HCT116 (cell line): Measurements from ENCODE around the gene RAMP3. TPM values are rescaled to one million over a fixed set of nuclear protein-coding genes. Genes with fewer than 3 reads are reported as not detected.

ENCODE experiments used
- ATAC-seq: fragments of 200-7000 bp; cut with Tn5 transposase; 2 replicates; pipeline ENCODE4 v1.9.1; 2020; ENCODE audit warnings: mild to moderate bottlenecking, moderate library complexity
- BruUV-seq: library from RNA; stranded (reverse); fragments of 400-500 nt; replicated peaks from 2 replicates; lab custom pipeline; 2021; lab: Mats Ljungman, UMichigan
- CTCF ChIA-PET: fragments of 300-600 bp; sonication (Branson Sonifier 250); formaldehyde crosslinking; loops from one replicate; lab custom pipeline; 2021; ENCODE audit warnings: antibody characterized with exemption; lab: Charles Lee
- POLR2A ChIA-PET: fragments of 300-600, 350-600 bp; sonication (Branson Sonifier 250); formaldehyde crosslinking; loops from one replicate; lab custom pipeline; 2021; ENCODE audit warnings: antibody characterized with exemption; lab: Charles Lee
- RAD21 ChIA-PET, 2 experiments: fragments of 300-600 bp; sonication (Branson Sonifier 250); formaldehyde crosslinking; loops; one replicate each; lab custom pipeline; 2023; ENCODE audit warnings: low total read pairs in 2 of 2; ENCODE audit not compliant: uncharacterized antibody in 2 of 2, unreplicated experiment in 2 of 2, low non-redundant PET in 1 of 2; lab: Charles Lee
- DNase-seq: peaks from one replicate; pipeline ENCODE4 v3.0.0-alpha.2; 2010; ENCODE audit warnings: low read depth, low spot score
- H2AFZ ChIP-seq: fragments of 200-600 bp; shearing (Covaris generic), sonication (generic); 2 replicates; pipeline ENCODE4 v1.6.1; 2017; ENCODE audit warnings: low read depth, mixed run types, mixed read lengths, antibody characterized with exemption, low read length; ENCODE audit not compliant: poor library complexity, severe bottlenecking
- H3K27ac ChIP-seq: 2 replicates; pipeline ENCODE4 v1.5.1; 2012; ENCODE audit warnings: low read depth, low read length
- H3K27me3 ChIP-seq: fragments of 200-600 bp; sonication (generic); 2 replicates; pipeline ENCODE4 v1.6.1; 2016; ENCODE audit warnings: mixed run types, low read length, mixed read lengths; ENCODE audit not compliant: insufficient read depth
- H3K36me3 ChIP-seq, 2 experiments: fragments of 200-500 bp in 1 of 2; fragments of 200-600 bp in 1 of 2; sonication (Bioruptor generic) in 1 of 2; sonication (generic) in 1 of 2; 2 replicates each; pipeline versions ENCODE4 v1.5.1 to v1.6.1; 2014 to 2016; ENCODE audit warnings: low read length in 2 of 2, inconsistent platforms in 1 of 2, mixed read lengths in 1 of 2, mixed run types in 1 of 2; ENCODE audit not compliant: insufficient read depth in 2 of 2, control insufficient read depth in 1 of 2
- H3K4me1 ChIP-seq, 2 experiments: fragments of 200-600 bp in 1 of 2; sonication (generic) in 1 of 2; 2 replicates each; pipeline versions ENCODE4 v1.5.1 to v1.6.1; 2012 to 2017; ENCODE audit warnings: low read length in 2 of 2, inconsistent platforms in 1 of 2, mild to moderate bottlenecking in 1 of 2, mixed read lengths in 1 of 2, mixed run types in 1 of 2, moderate library complexity in 1 of 2; ENCODE audit not compliant: insufficient read depth in 2 of 2, control insufficient read depth in 1 of 2
- H3K4me2 ChIP-seq: fragments of 200-600 bp; sonication (generic); 2 replicates; pipeline ENCODE4 v1.6.1; 2017; ENCODE audit warnings: mixed run types, low read length, mixed read lengths
- H3K4me3 ChIP-seq, 2 experiments: fragments of 200-600 bp in 1 of 2; sonication (generic) in 1 of 2; replicated peaks in 1 of 2; 2 replicates each; pipeline ENCODE4 v1.5.1; 2011 to 2016; ENCODE audit warnings: low read length in 2 of 2, control low read depth in 1 of 2, low read depth in 1 of 2, mild to moderate bottlenecking in 1 of 2, mixed read lengths in 1 of 2, mixed run types in 1 of 2
- H3K79me2 ChIP-seq: fragments of 200-600 bp; sonication (generic); 2 replicates; pipeline ENCODE4 v1.6.1; 2017; ENCODE audit warnings: mild to moderate bottlenecking, mixed run types, low read length, moderate library complexity, mixed read lengths; ENCODE audit not compliant: insufficient read depth
- H3K9ac ChIP-seq: fragments of 200-600 bp; sonication (generic); 2 replicates; pipeline ENCODE4 v1.6.1; 2016; ENCODE audit warnings: low read length, mixed read lengths
- H3K9me2 ChIP-seq: fragments of 200-600 bp; sonication (generic), shearing (Covaris generic); 2 replicates; pipeline ENCODE4 v1.6.1; 2017; ENCODE audit warnings: mixed run types, mild to moderate bottlenecking, moderate library complexity; ENCODE audit not compliant: insufficient read depth
- H3K9me3 ChIP-seq, 2 experiments: fragments of 200-500 bp in 1 of 2; fragments of 200-600 bp in 1 of 2; sonication (Bioruptor generic) in 1 of 2; sonication (generic) in 1 of 2; 2 replicates each; pipeline ENCODE4 v1.6.1; 2014 to 2017; ENCODE audit warnings: low read length in 2 of 2, mixed read lengths in 2 of 2, inconsistent platforms in 1 of 2, low read depth in 1 of 2, mild to moderate bottlenecking in 1 of 2, mixed run types in 1 of 2, moderate library complexity in 1 of 2; ENCODE audit not compliant: control insufficient read depth in 1 of 2, insufficient read depth in 1 of 2
- H4K20me1 ChIP-seq: fragments of 200-600 bp; sonication (generic), shearing (Covaris generic); 2 replicates; pipeline ENCODE4 v1.6.1; 2017; ENCODE audit warnings: mixed run types, mild to moderate bottlenecking, moderate library complexity; ENCODE audit not compliant: insufficient read depth
- ATF3 ChIP-seq: IDR thresholded peaks from 2 replicates; pipeline ENCODE4 v1.6.1; 2012
- CBX3 ChIP-seq: IDR thresholded peaks from 2 replicates; pipeline ENCODE4 v1.6.1; 2012; ENCODE audit warnings: low read depth
- CEBPB ChIP-seq: IDR thresholded peaks from 2 replicates; pipeline ENCODE4 v1.6.1; 2012; ENCODE audit warnings: low read depth
- CTCF ChIP-seq, 3 experiments: fragments of 200-600 bp in 1 of 3; sonication (generic) in 1 of 3; IDR thresholded peaks in 2 of 3; conservative IDR thresholded peaks in 1 of 3; 2 replicates each; pipeline ENCODE4 v1.5.1; 2012 to 2017; ENCODE audit warnings: low read depth in 2 of 3, low read length in 2 of 3, antibody characterized with exemption in 1 of 3, borderline replicate concordance in 1 of 3, control low read depth in 1 of 3, mild to moderate bottlenecking in 1 of 3, mixed read lengths in 1 of 3, mixed run types in 1 of 3, moderate library complexity in 1 of 3; ENCODE audit not compliant: insufficient read depth in 1 of 3
- EGR1 ChIP-seq: IDR thresholded peaks from 2 replicates; pipeline ENCODE4 v1.6.1; 2012; ENCODE audit warnings: low read depth
- ELF1 ChIP-seq: IDR thresholded peaks from 2 replicates; pipeline ENCODE4 v1.6.1; 2012; ENCODE audit warnings: low read depth, borderline replicate concordance
- FOSL1 ChIP-seq: IDR thresholded peaks from 2 replicates; pipeline ENCODE4 v1.6.1; 2012; ENCODE audit warnings: low read depth
- JUND ChIP-seq: IDR thresholded peaks from 2 replicates; pipeline ENCODE4 v1.6.1; 2012
- MAX ChIP-seq: IDR thresholded peaks from 2 replicates; pipeline ENCODE4 v1.6.1; 2012
- POLR2AphosphoS5 ChIP-seq: IDR thresholded peaks from 2 replicates; pipeline ENCODE4 v1.6.1; 2011; ENCODE audit warnings: mild to moderate bottlenecking, low read depth, low read length, moderate library complexity
- SIN3A ChIP-seq: IDR thresholded peaks from 2 replicates; pipeline ENCODE4 v1.6.1; 2012; ENCODE audit warnings: low read depth
- SP1 ChIP-seq: IDR thresholded peaks from 2 replicates; pipeline ENCODE4 v1.6.1; 2012; ENCODE audit warnings: low read depth
- SRF ChIP-seq: IDR thresholded peaks from 2 replicates; pipeline ENCODE4 v1.6.1; 2012; ENCODE audit warnings: low read depth
- TCF7L2 ChIP-seq: IDR thresholded peaks from 2 replicates; pipeline ENCODE4 v1.7.0; 2011; ENCODE audit warnings: borderline replicate concordance, inconsistent platforms; ENCODE audit not compliant: insufficient read depth, insufficient read length; ENCODE audit errors: extremely low read depth
- ZFX ChIP-seq: fragments of 450-650 bp; IDR thresholded peaks from 2 replicates; pipeline ENCODE4 v1.6.1; 2017
- intact Hi-C: fragments of 100-400 bp; cut with micrococcal nuclease; formaldehyde crosslinking; loops from 2 replicates; pipeline ENCODE4 v1.10.0; 2022
- total RNA-seq: library from RNA; stranded (reverse); gene quantifications from one replicate; pipeline ENCODE4 v1.2.1, GENCODE V29; 2021; ENCODE audit not compliant: unreplicated experiment
- TF ChIP-seq, protein P1 (sequence below): IDR thresholded peaks from 2 replicates; pipeline ENCODE4 v1.6.1; 2011; ENCODE audit warnings: mild to moderate bottlenecking, low read length, moderate library complexity; ENCODE audit not compliant: insufficient replicate concordance; ENCODE audit errors: extremely low read depth

RAMP3 gene
- total RNA-seq, 1 experiment from 2014 or later, result not detected

DNA sequence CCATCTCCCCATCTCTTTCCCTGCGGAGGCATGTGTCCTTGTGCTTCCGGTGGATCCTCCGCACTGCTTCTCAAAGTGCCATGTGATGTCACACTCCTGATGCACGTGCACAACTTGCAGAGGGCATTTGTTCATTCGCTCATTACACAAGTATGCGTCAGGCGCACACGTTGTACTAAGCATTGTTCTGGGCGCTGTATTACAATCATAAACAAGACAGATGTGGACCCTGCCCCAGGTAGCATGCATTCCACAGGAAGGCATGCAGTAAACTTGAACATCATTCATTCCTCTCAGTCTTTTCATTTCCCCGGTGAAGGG is 9.0 kb upstream of the RAMP3 start:
- BruUV-seq, result no TSS peak
- H2AFZ ChIP-seq, result no peak overlapping the region
- TF ChIP-seq ZFX, result no peak
- TF ChIP-seq CEBPB, result no peak
- TF ChIP-seq FOSL1, result no peak
- no peak for TF ChIP-seq ELF1
- no peak for TF ChIP-seq CTCF (IDR thresholded peaks at IDR 0.05 in 2 of 3, conservative IDR thresholded peaks at IDR 0.05 in 1 of 3; ENCODE audit: borderline replicate concordance in 1 of 3, insufficient read depth in 1 of 3, low read depth in 2 of 3, low read length in 2 of 3)
- no peak for TF ChIP-seq MAX
- TF ChIP-seq SP1, result no peak
- no peak for TF ChIP-seq POLR2AphosphoS5
- no peak overlapping the region for H3K9ac ChIP-seq
- RAD21 ChIA-PET, result no interaction called here
- H3K36me3 ChIP-seq, result no peaks in the 10 kb centered on the region
- no peak overlapping the region for H3K4me2 ChIP-seq
- no peaks in the 10 kb centered on the region for H3K79me2 ChIP-seq
- CTCF ChIA-PET, result no interaction called here
- H3K4me3 ChIP-seq, result no peak overlapping the region
- H3K4me1 ChIP-seq, result no peaks in the 10 kb centered on the region
- ATAC-seq, result no peak
- DNase-seq, result no peak
- H3K9me2 ChIP-seq, result no peaks in the 10 kb centered on the region
- no peak overlapping the region for H3K27ac ChIP-seq
- no peaks in the 10 kb centered on the region; the same call in 1 of the 2 replicates for H3K27me3 ChIP-seq
- H4K20me1 ChIP-seq, result no peaks in the 10 kb centered on the region; the same call in 1 of the 2 replicates
- intact Hi-C loops, result no loop called here
- POLR2A ChIA-PET, result no interaction called here
- H3K9me3 ChIP-seq, result no peaks in the 10 kb centered on the region

- Histone ChIP-seq H3K4me2 (no peak overlapping the region), H3K4me1 (peaks cover 0 to 4% of the 10 kb centered on the region in 2 experiments; a peak in 1 of 4 replicates), H3K27me3 (no peaks in the 10 kb centered on the region; the same call in 1 of the 2 replicates), H3K4me3 (no peak overlapping the region), H3K36me3 (no peaks in the 10 kb centered on the region), H3K27ac (no peak overlapping the region), H3K79me2 (no peaks in the 10 kb centered on the region), H3K9ac (no peak overlapping the region), H4K20me1 (no peaks in the 10 kb centered on the region; the same call in 1 of the 2 replicates), H3K9me2 (no peaks in the 10 kb centered on the region), H2AFZ (no peak overlapping the region), H3K9me3 (no peaks in the 10 kb centered on the region)
- ChIA-PET CTCF (no interaction called here), POLR2A (no interaction called here), RAD21 (no interaction called here)
- no TSS peak for BruUV-seq
- ATAC-seq (no peak), DNase-seq (no peak)
- intact Hi-C loops, result no loop called here
- TF ChIP-seq ZFX (no peak), TCF7L2 (no peak), EGR1 (no peak), ATF3 (no peak), CBX3 (no peak), SIN3A (no peak), SP1 (no peak), JUND (no peak), SRF (no peak)
- TF ChIP-seq, protein P1, sequence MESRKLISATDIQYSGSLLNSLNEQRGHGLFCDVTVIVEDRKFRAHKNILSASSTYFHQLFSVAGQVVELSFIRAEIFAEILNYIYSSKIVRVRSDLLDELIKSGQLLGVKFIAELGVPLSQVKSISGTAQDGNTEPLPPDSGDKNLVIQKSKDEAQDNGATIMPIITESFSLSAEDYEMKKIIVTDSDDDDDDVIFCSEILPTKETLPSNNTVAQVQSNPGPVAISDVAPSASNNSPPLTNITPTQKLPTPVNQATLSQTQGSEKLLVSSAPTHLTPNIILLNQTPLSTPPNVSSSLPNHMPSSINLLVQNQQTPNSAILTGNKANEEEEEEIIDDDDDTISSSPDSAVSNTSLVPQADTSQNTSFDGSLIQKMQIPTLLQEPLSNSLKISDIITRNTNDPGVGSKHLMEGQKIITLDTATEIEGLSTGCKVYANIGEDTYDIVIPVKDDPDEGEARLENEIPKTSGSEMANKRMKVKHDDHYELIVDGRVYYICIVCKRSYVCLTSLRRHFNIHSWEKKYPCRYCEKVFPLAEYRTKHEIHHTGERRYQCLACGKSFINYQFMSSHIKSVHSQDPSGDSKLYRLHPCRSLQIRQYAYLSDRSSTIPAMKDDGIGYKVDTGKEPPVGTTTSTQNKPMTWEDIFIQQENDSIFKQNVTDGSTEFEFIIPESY, result no peak
These were observed 8.0 kb upstream of the RAMP3 start for GRCh38 chr7:45149606-45150005.
